Ovary (tissue), 3 donors: ENCODE results near the gene RPUSD3.

Experiments used
- CTCF ChIP-seq, 3 donors: fragments of 450-650 bp in 2 of 3; fragments of 200-600 bp in 1 of 3; IDR thresholded peaks; one replicate each; pipeline versions ENCODE4 v1.5.1 to v1.8.0; 2016 to 2022; ENCODE audit warnings: antibody characterized with exemption in 3 of 3, mild to moderate bottlenecking in 1 of 3
- EP300 ChIP-seq: sonication (generic); formaldehyde crosslinking; IDR thresholded peaks from one replicate; pipeline ENCODE4 v1.6.1; 2017; ENCODE audit warnings: antibody characterized with exemption
- POLR2A ChIP-seq: fragments of 450-650 bp; IDR thresholded peaks from one replicate; pipeline ENCODE4 v1.6.1; 2017; ENCODE audit warnings: antibody characterized with exemption, mild to moderate bottlenecking, moderate library complexity
- donor health status: DM: no; HTN: no; CAD: no.

- TF ChIP-seq POLR2A (no peak), CTCF (IDR thresholded peaks at IDR 0.05) (no peak), EP300 (no peak)
These were observed 22.9 kb downstream of the RPUSD3 start for GRCh38 chr3:9820946-9821345.
